HepG2 (cell line): ENCODE data around the gene MYO5B. TPM values are rescaled to one million over a fixed set of nuclear protein-coding genes. Genes with fewer than 3 reads are reported as not detected.

ENCODE experiments used
- ATAC-seq: fragments of 200-7000 bp; cut with Tn5 transposase; 3 replicates; pipeline ENCODE4 v1.9.1; 2020; ENCODE audit warnings: mild to moderate bottlenecking, moderate library complexity
- BruUV-seq: library from RNA; stranded (reverse); fragments of 400-500 nt; replicated peaks from 2 replicates; lab custom pipeline; 2021; lab: Mats Ljungman, UMichigan
- CTCF ChIA-PET: fragments of 300-600 bp; formaldehyde crosslinking; extraction: SDS; loops from one replicate; lab custom pipeline; 2021; ENCODE audit warnings: low total read pairs, inconsistent platforms, low intra/inter-chr PET ratio; lab: Yijun Ruan, JAX
- POLR2A ChIA-PET: fragments of 350-600 bp; sonication (Branson Sonifier 250); formaldehyde crosslinking; loops from one replicate; lab custom pipeline; 2020; ENCODE audit warnings: antibody characterized with exemption, inconsistent platforms; lab: Yijun Ruan, JAX
- DNase-seq: peaks from one replicate; pipeline ENCODE4 v3.0.0-alpha.2; 2015; ENCODE audit warnings: low spot score
- FAIRE-seq: peaks from 3 replicates; lab custom pipeline; 2011; peaks lifted over from hg19 to GRCh38; lab: Jason Lieb, UNC
- H2AFZ ChIP-seq: one replicate; pipeline ENCODE4 v1.6.1; 2011; ENCODE audit warnings: low read length, inconsistent platforms
- H3K27ac ChIP-seq: fragments of 300-600 bp; 3 replicates; pipeline ENCODE4 v1.8.0; 2011; ENCODE audit warnings: mixed run types, mild to moderate bottlenecking, mixed read lengths, low read length, inconsistent platforms; ENCODE audit not compliant: insufficient read depth; ENCODE audit errors: extremely low read length
- H3K27me3 ChIP-seq, 2 experiments: fragments of 200-600 bp in 1 of 2; 2 replicates in 1 of 2; 3 replicates in 1 of 2; pipeline versions ENCODE4 v1.6.0 to v1.8.0; 2011; ENCODE audit warnings: low read length in 2 of 2, mild to moderate bottlenecking in 2 of 2, moderate library complexity in 2 of 2, inconsistent platforms in 1 of 2; ENCODE audit not compliant: insufficient read depth in 2 of 2, control insufficient read depth in 1 of 2
- H3K36me3 ChIP-seq, 2 experiments: fragments of 200-600 bp in 1 of 2; replicated peaks in 1 of 2; 2 replicates in 1 of 2; 3 replicates in 1 of 2; pipeline versions ENCODE4 v1.5.1 to v1.8.0; 2011; ENCODE audit warnings: low read length in 2 of 2, inconsistent platforms in 1 of 2; ENCODE audit not compliant: insufficient read depth in 2 of 2, control insufficient read depth in 1 of 2
- H3K4me1 ChIP-seq: 2 replicates; pipeline ENCODE4 v1.5.1; 2012; ENCODE audit warnings: low read length, inconsistent platforms; ENCODE audit not compliant: insufficient read depth
- H3K4me2 ChIP-seq: 2 replicates; pipeline ENCODE4 v1.6.0; 2011; ENCODE audit warnings: low read depth, low read length, inconsistent platforms
- H3K4me3 ChIP-seq, 3 experiments: fragments of 200-600 bp in 1 of 3; sonication (generic), shearing (Covaris generic) in 1 of 3; replicated peaks in 1 of 3; 2 replicates each; pipeline ENCODE4 v1.5.1; 2011 to 2016; ENCODE audit warnings: low read length in 3 of 3, inconsistent platforms in 2 of 3, low read depth in 2 of 3, mild to moderate bottlenecking in 2 of 3, control low read depth in 1 of 3, mixed read lengths in 1 of 3; ENCODE audit not compliant: insufficient read depth in 1 of 3
- H3K79me2 ChIP-seq: one replicate; pipeline ENCODE4 v1.6.1; 2011; ENCODE audit warnings: low read length, inconsistent platforms; ENCODE audit not compliant: insufficient read depth
- H3K9ac ChIP-seq: 2 replicates; pipeline ENCODE4 v1.6.0; 2011; ENCODE audit warnings: mild to moderate bottlenecking, low read depth, low read length, inconsistent platforms; ENCODE audit not compliant: insufficient read depth
- H3K9me3 ChIP-seq: 2 replicates; pipeline ENCODE4 v1.5.1; 2012; ENCODE audit warnings: mild to moderate bottlenecking, low read length
- H4K20me1 ChIP-seq: 2 replicates; pipeline ENCODE4 v1.6.0; 2011; ENCODE audit warnings: inconsistent platforms, mild to moderate bottlenecking, low read length, moderate library complexity; ENCODE audit not compliant: insufficient read depth
- ARHGAP35 ChIP-seq: sonication (generic); formaldehyde crosslinking; IDR thresholded peaks from 2 replicates; pipeline ENCODE4 v1.9.0; 2022; ENCODE audit warnings: mild to moderate bottlenecking, inconsistent platforms, moderate library complexity, missing genetic modification reagents, borderline replicate concordance
- FOXO1 ChIP-seq: sonication (generic); formaldehyde crosslinking; IDR thresholded peaks from 2 replicates; pipeline ENCODE4 v1.4.0; 2020; ENCODE audit warnings: missing genetic modification reagents
- GZF1 ChIP-seq: sonication (generic); formaldehyde crosslinking; IDR thresholded peaks from 2 replicates; pipeline ENCODE4 v1.5.1; 2020; ENCODE audit warnings: mild to moderate bottlenecking, missing genetic modification reagents
- JARID2 ChIP-seq: sonication (generic); formaldehyde crosslinking; IDR thresholded peaks from 2 replicates; pipeline ENCODE4 v1.8.1; 2023; ENCODE audit warnings: missing genetic modification reagents, inconsistent platforms; ENCODE audit not compliant: insufficient replicate concordance
- ZSCAN31 ChIP-seq: sonication (generic); formaldehyde crosslinking; IDR thresholded peaks from 2 replicates; pipeline ENCODE4 v1.5.0; 2020; ENCODE audit warnings: low read depth, mild to moderate bottlenecking, missing genetic modification reagents
- WGBS: methylation state at CpG from one replicate; pipeline ENCODE4 v1.1.6; 2017; ENCODE audit warnings: low lambda C conversion rate; 5-methylcytosine and 5-hydroxymethylcytosine counted together
- in situ Hi-C: cut with HindIII; loops from 2 replicates; pipeline ENCODE4 v1.10.0; 2017; ENCODE audit warnings: low pct_unique_long_range_greater_than_20kb; ENCODE audit not compliant: extremely low pct_ligation_motif_present
- intact Hi-C: fragments of 100-400 bp; cut with micrococcal nuclease; formaldehyde crosslinking; loops from one replicate; pipeline ENCODE4 v1.10.0; 2022; ENCODE audit not compliant: unreplicated experiment
- polyA plus RNA-seq, 8 experiments: library from polyadenylated mRNA; depleted of rRNA in 3 of 8; stranded (reverse) in 7 of 8; unstranded in 1 of 8; fragments of >200 nt; fragmentation: Illumina TruSeq in 4 of 8; extraction: Trizol in 4 of 8; gene quantifications; 2 replicates each; pipeline versions ENCODE4 v1.2.1 to v1.2.3, GENCODE V29; 2011 to 2016; ENCODE audit warnings: low read depth in 4 of 8, missing spikeins in 1 of 8, mixed read lengths in 1 of 8; ENCODE audit not compliant: insufficient read depth in 1 of 8
- total RNA-seq, 5 experiments: library from RNA; depleted of rRNA; stranded (reverse); fragments of >200 nt; fragmentation: Illumina TruSeq; extraction: Trizol; gene quantifications; 2 replicates each; pipeline ENCODE4 v1.2.3, GENCODE V29; 2016; ENCODE audit warnings: low read depth in 1 of 5
- TF ChIP-seq, protein P1 (sequence below): sonication (generic); formaldehyde crosslinking; IDR thresholded peaks from 2 replicates; pipeline ENCODE4 v1.5.1; 2020; ENCODE audit warnings: mild to moderate bottlenecking, missing genetic modification reagents, borderline replicate concordance

Gene MYO5B
- total and polyA plus RNA-seq, 2 of the 13 experiments (the other 11 are each of a cell fraction or from before 2014, with no cell fraction given) = 13.1 to 24.0 TPM

DNA sequence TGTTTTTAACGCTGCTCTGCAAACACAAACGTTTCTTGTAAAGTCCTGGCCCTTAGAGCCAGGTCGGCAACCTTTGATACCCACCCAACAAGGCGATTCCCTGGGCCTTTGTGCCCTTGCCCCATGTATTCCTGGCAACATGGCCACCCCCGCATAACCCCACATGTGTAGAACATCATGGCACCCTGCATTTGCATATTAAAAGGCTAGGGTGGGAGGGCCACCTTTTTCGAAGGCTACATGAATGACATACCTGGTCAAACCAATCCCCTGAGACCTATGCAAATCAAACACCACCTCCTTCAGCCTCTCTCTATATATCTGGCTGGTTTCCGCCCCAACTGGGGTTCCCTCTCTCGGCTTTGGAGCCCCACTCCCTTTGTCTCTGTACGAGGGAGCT lies 105.2 kb downstream of the MYO5B start:
- TF ChIP-seq, protein P1, sequence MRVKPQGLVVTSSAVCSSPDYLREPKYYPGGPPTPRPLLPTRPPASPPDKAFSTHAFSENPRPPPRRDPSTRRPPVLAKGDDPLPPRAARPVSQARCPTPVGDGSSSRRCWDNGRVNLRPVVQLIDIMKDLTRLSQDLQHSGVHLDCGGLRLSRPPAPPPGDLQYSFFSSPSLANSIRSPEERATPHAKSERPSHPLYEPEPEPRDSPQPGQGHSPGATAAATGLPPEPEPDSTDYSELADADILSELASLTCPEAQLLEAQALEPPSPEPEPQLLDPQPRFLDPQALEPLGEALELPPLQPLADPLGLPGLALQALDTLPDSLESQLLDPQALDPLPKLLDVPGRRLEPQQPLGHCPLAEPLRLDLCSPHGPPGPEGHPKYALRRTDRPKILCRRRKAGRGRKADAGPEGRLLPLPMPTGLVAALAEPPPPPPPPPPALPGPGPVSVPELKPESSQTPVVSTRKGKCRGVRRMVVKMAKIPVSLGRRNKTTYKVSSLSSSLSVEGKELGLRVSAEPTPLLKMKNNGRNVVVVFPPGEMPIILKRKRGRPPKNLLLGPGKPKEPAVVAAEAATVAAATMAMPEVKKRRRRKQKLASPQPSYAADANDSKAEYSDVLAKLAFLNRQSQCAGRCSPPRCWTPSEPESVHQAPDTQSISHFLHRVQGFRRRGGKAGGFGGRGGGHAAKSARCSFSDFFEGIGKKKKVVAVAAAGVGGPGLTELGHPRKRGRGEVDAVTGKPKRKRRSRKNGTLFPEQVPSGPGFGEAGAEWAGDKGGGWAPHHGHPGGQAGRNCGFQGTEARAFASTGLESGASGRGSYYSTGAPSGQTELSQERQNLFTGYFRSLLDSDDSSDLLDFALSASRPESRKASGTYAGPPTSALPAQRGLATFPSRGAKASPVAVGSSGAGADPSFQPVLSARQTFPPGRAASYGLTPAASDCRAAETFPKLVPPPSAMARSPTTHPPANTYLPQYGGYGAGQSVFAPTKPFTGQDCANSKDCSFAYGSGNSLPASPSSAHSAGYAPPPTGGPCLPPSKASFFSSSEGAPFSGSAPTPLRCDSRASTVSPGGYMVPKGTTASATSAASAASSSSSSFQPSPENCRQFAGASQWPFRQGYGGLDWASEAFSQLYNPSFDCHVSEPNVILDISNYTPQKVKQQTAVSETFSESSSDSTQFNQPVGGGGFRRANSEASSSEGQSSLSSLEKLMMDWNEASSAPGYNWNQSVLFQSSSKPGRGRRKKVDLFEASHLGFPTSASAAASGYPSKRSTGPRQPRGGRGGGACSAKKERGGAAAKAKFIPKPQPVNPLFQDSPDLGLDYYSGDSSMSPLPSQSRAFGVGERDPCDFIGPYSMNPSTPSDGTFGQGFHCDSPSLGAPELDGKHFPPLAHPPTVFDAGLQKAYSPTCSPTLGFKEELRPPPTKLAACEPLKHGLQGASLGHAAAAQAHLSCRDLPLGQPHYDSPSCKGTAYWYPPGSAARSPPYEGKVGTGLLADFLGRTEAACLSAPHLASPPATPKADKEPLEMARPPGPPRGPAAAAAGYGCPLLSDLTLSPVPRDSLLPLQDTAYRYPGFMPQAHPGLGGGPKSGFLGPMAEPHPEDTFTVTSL (CRISPR knock-in tag) = no peak
- TF ChIP-seq ZSCAN31 (CRISPR knock-in tag) = no peak
- no peak for TF ChIP-seq FOXO1 (CRISPR knock-in tag)
- TF ChIP-seq GZF1 = no peak
- no peak for TF ChIP-seq JARID2 (CRISPR knock-in tag)
- no peak for TF ChIP-seq ARHGAP35 (CRISPR knock-in tag)
- no peak for DNase-seq
- 92% methylated on average over 9 of the region's 9 CpGs for WGBS
- peaks cover 53% of the 10 kb centered on the region for H3K4me1 ChIP-seq
- no peaks in the 10 kb centered on the region for H4K20me1 ChIP-seq
- intact Hi-C loops (loop anchor here (1.0 to 2.0 kb wide), 3 partner anchors 17 to 106 kb away; partner anchors contain the start of gene MYO5B), in situ Hi-C loops (no loop called here)
- H3K4me2 ChIP-seq = no peak overlapping the region
- H3K27me3 ChIP-seq = no peaks in the 10 kb centered on the region
- H3K9me3 ChIP-seq = no peaks in the 10 kb centered on the region
- no TSS peak for BruUV-seq
- no peaks in the 10 kb centered on the region for H3K79me2 ChIP-seq
- ChIA-PET CTCF (no interaction called here), POLR2A (no interaction called here)
- no peak for FAIRE-seq
- H3K27ac ChIP-seq = peak overlapping the region; percentile 69
- H3K9ac ChIP-seq = no peak overlapping the region
- H3K4me3 ChIP-seq = no peak overlapping the region
- H2AFZ ChIP-seq = no peak overlapping the region
- H3K36me3 ChIP-seq = no peaks in the 10 kb centered on the region
- no peak for ATAC-seq
